ENCODE measurements around the gene RPS6KA1. TPM values are rescaled to one million over a fixed set of nuclear protein-coding genes. Genes with fewer than 3 reads are reported as not detected.

Gene RPS6KA1
- total RNA-seq, 1 donor from 2014 or later: 4.9 TPM

DNA sequence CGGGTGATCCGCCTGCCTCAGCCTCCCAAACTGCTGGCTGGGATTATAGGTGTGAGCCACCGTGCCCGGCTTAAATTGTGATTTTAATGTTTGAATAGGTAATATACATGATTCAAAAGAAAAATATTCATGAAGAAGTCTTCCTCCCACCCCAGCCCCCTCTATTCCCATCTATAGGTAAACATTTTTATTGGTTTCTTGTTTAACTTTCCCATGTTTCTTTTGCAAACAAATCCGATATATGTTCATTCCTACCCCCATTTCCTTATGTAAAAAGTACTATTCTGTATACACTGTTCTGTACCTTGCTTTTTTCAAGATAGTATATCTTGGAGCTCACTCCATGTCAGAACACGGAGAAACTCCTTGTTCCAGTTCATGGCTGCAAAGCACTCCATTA lies 23.2 kb downstream of the RPS6KA1 start:
- Histone ChIP-seq H3K4me1 (no peaks in the 10 kb centered on the region), H3K36me3 (no peaks in the 10 kb centered on the region), H3K9me3 (replicated peaks) (no peaks in the 10 kb centered on the region), H3K27ac (replicated peaks) (no peak overlapping the region), H3K4me3 (no peak overlapping the region), H3K27me3 (ENCODE audit: low read depth) (no peaks in the 10 kb centered on the region)
- TF ChIP-seq, protein P1, sequence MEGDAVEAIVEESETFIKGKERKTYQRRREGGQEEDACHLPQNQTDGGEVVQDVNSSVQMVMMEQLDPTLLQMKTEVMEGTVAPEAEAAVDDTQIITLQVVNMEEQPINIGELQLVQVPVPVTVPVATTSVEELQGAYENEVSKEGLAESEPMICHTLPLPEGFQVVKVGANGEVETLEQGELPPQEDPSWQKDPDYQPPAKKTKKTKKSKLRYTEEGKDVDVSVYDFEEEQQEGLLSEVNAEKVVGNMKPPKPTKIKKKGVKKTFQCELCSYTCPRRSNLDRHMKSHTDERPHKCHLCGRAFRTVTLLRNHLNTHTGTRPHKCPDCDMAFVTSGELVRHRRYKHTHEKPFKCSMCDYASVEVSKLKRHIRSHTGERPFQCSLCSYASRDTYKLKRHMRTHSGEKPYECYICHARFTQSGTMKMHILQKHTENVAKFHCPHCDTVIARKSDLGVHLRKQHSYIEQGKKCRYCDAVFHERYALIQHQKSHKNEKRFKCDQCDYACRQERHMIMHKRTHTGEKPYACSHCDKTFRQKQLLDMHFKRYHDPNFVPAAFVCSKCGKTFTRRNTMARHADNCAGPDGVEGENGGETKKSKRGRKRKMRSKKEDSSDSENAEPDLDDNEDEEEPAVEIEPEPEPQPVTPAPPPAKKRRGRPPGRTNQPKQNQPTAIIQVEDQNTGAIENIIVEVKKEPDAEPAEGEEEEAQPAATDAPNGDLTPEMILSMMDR (IDR thresholded peaks at IDR 0.05; ENCODE audit: borderline replicate concordance): no peak
- intact Hi-C loops (cut with micrococcal nuclease): no loop called here
- no peak for DNase-seq

- H3K4me1 ChIP-seq: no peaks in the 10 kb centered on the region
- H3K27me3 ChIP-seq (ENCODE audit: low read depth): no peaks in the 10 kb centered on the region
Observed at GRCh38 chr1:26553942-26554682, 24.6 kb downstream of the RPS6KA1 start.

DNA sequence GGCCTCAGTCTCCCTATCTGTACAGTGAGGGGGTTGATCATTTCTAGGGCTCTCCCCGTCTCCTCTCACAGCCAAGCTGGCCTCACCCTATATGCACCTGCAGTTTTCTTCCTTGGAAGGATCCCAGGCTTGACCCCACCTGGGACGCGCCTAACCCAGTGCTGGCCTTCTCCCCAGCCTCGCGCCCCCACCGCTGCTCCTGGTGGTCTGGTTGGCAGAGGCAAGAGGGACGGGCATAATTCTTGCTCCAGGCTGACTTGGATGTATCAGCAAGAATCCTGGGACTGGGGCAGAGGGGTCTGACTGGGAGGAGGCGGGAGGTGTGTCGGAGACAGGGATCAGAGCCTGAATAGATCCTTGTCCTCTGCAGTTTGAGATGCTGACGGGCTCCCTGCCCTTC lies 25.2 kb downstream of the RPS6KA1 start:
- no peaks in the 10 kb centered on the region for H3K9me3 ChIP-seq (replicated peaks)
- DNase-seq: no peak
- H3K4me1 ChIP-seq: peaks cover 1% of the 10 kb centered on the region

More at GRCh38 chr1:26553942-26554682, 24.6 kb downstream of the RPS6KA1 start:
- H3K9me3 ChIP-seq (replicated peaks): no peaks in the 10 kb centered on the region
- no peaks in the 10 kb centered on the region for H3K36me3 ChIP-seq
- TF ChIP-seq, protein P1 (IDR thresholded peaks at IDR 0.05; ENCODE audit: borderline replicate concordance): no peak
- intact Hi-C loops (cut with micrococcal nuclease): no loop called here
- DNase-seq: no peak
- no peak overlapping the region for H3K4me3 ChIP-seq
- no peak overlapping the region for H3K27ac ChIP-seq (replicated peaks)

GRCh38 chr1:26555550-26555981 lies 26.0 kb downstream of the RPS6KA1 start:
- H3K4me1 ChIP-seq: peaks cover 9% of the 10 kb centered on the region
- intact Hi-C loops (cut with micrococcal nuclease): no loop called here
- H3K27ac ChIP-seq (replicated peaks): no peak overlapping the region
- no peak overlapping the region for H3K4me3 ChIP-seq
- no peak for DNase-seq
- TF ChIP-seq, protein P1 (IDR thresholded peaks at IDR 0.05; ENCODE audit: borderline replicate concordance): no peak
- H3K9me3 ChIP-seq (replicated peaks): no peaks in the 10 kb centered on the region
- H3K36me3 ChIP-seq: no peaks in the 10 kb centered on the region
- H3K27me3 ChIP-seq (ENCODE audit: low read depth): no peaks in the 10 kb centered on the region

More for the DNA sequence above, 25.2 kb downstream of the RPS6KA1 start:
- Histone ChIP-seq H3K4me3 (no peak overlapping the region), H3K27ac (replicated peaks) (no peak overlapping the region), H3K36me3 (no peaks in the 10 kb centered on the region), H3K27me3 (ENCODE audit: low read depth) (no peaks in the 10 kb centered on the region)
- intact Hi-C loops (cut with micrococcal nuclease): no loop called here
- TF ChIP-seq, protein P1 (IDR thresholded peaks at IDR 0.05; ENCODE audit: borderline replicate concordance): no peak

GRCh38 chr1:26556111-26556510 lies 26.6 kb downstream of the RPS6KA1 start:
- Histone ChIP-seq H3K36me3 (no peaks in the 10 kb centered on the region), H3K27ac (replicated peaks) (no peak overlapping the region), H3K9me3 (replicated peaks) (no peaks in the 10 kb centered on the region), H3K4me1 (peaks cover 9% of the 10 kb centered on the region), H3K27me3 (ENCODE audit: low read depth) (no peaks in the 10 kb centered on the region), H3K4me3 (no peak overlapping the region)
- TF ChIP-seq, protein P1 (IDR thresholded peaks at IDR 0.05; ENCODE audit: borderline replicate concordance): no peak
- DNase-seq: no peak
- intact Hi-C loops (cut with micrococcal nuclease): no loop called here

All from left ventricle myocardium inferior (tissue), 1 donor.